Glomerular visceral epithelial cell (primary cell): ENCODE data around the gene RAB17.
A peak's percentile ranks its signal among the peaks of the same experiment; 100 is the strongest.

Source experiments
- DNase-seq: peaks from one replicate; pipeline ENCODE4 v3.0.0-alpha.2; 2016; ENCODE audit errors: extremely low spot score

The RAB17 gene

GRCh38 chr2:237577956-237578870, 12.3 kb downstream of the RAB17 start:
- no peak for DNase-seq

DNA sequence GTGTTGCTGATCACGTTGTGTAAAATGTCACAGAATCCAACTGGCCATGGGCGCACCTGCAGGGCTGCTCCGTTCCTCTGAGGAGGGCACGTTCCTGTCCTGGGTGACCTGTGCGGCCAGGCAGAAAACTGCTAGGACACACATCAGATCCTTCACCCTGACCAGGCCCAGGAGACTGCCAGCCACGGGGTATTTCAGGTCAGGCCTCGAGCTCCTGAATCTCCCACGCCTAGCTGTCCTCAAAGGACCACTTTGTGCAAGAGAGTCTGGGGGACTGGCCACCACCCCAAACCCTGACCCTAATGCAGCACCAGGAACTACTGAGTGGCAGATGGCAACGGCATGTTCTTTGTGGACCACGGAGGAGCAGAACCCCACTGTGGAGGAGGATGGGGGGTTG, 13.1 kb downstream of the RAB17 start:
- no peak for DNase-seq

DNA sequence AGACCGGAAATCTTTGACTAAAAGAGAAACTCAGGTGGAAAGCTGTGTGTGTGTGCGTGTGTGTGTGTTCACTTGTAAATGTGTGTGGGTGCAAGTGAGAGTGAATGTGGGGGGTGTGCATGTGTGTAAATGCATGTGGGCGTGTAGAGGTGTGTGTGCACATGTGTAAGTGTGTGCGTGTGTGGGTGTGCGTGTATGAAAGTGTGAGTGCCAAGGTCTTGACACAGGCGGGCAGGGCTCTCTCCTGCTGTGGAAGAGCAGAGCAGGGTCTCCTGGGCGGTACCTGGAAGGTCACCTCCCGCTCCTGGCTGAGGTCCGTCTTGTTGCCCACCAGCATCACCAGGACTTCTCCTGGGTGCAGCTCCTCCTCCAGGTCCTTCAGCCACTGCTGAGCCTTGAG, 13.6 kb downstream of the RAB17 start:
- DNase-seq, result no peak

DNA sequence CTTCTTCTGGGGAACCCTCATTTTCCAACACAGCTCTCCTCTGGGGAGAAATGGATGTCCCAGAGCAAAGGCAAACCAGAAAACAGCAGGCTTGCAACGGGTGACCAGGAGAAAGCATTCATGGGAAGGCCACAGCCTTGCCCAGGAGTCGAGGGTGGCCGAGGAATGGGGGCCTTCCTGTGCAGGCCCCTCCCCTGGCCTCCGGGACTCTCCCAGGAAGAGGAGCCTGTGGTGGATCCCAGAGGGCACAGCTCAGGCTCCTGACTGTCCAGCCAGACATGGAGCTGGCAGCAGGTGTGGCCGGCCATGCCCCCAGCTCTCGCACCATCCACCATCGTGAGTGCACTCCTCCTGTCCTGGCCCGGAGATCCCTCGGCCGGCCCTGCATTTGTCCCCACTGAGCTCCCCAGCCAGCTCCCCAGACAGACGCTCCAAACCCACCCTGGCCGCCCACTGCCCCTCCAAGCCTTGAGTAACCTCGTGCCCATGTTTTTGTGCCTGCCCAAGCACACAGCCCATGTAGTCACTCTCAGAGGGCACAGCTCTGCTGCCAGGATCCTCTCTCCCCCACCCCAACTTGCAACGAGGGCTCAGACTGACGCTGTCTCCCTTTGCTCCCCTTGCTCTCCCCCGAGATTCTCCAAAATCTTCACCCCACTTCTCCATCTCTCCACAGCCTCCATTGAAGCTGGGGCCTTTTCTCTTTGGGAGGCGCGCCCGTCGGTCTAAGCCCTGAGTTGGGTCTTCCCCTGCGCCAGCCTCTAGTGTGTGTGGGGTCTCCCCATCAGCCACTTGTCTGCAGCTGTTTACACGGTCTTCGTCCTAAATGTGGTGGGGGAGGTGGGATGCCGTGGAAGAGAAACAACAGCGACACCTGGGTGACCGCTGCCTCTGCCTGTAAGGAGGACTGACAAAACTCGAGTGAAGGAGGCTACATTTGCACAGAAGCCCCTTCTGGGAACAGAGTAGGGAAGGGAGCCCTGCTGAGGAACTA, 14.4 kb downstream of the RAB17 start:
- DNase-seq, result no peak

DNA sequence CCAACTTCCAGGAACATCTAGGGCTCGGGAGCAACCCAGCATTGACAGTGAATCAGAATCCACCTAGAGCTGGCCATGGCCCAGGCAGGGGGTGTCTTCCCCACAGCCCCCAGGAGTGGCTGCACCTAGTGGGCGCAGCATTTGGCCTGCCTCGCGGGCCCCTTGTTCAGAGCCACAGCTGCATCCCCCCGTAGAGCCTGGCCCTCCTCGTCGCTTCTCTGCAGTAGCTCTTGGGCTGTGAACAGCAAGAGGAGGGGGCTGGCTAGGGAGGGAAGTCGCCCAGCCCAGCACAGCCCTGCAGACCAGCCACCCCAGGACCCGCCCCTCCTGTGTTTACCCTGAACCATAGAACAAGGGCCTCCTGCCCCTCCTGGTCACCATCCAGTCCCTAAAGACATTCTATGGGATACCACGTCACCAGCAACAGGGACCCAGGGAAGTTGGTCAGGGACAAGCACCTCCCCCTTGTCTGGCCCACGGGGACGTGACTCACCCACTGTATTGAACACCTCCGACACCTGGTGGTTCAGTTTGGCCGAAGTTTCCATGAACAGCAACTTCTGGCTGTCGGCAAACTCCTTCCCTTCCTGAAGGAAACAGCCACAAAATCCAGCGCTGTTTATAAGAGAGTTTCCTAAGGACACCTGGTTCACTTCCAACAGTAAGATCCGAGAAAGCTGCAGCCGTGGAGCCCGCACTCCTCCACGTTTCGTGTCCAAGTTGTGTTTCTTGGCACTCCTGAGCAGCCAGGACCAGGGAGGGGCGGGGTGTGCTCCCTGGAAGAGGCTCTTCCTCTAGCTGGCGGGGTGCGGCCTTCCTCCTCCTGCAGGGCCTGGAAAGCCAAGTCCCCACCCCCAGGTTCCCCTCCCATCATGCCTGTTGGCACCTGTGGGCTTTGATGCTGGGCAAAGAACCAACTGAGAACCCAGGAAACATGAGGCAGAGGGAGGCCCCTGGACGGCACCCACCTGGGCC, 15.4 kb downstream of the RAB17 start:
- DNase-seq, result no peak

DNA sequence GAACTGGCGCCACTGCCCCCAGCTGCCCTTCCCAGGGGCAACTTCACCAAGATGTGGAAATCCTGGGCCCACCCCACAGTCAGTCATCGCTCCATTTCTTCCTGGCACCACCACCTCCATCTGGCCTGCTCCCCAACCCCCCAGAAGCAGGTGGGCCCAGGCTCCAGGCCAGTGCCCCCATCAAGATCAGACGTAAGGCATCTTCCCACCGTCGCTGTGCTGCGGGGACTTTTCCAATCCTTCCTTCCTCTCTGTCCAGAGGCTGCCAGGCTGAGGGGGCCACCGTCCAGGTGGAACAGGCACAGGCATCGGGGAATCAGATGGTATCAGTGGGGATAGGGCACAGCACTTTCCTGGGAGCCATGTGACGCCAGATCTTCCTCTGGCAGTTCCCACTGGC, 16.1 kb downstream of the RAB17 start:
- DNase-seq, result no peak

- DNase-seq, result no peak
Observed at GRCh38 chr2:237573721-237574415, 16.7 kb downstream of the RAB17 start.

DNA sequence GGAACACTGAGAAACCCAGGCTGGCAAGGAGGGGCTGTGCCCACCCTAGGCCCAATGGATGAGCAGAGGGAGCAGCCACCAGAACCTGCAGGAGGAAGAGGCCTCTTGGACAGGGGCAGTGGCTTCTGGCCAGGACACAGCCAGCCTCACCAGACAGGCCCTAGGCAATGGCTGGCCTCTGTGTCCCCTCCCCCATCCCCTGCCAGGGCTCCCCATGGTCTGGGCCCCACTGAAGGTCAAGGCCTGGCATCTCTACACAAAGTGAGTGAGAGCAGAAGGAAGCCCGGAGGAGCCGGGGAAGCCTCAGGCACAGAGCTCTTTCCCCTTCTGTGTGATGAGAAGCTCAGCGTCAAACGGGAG, 17.8 kb downstream of the RAB17 start:
- DNase-seq, result no peak

DNA sequence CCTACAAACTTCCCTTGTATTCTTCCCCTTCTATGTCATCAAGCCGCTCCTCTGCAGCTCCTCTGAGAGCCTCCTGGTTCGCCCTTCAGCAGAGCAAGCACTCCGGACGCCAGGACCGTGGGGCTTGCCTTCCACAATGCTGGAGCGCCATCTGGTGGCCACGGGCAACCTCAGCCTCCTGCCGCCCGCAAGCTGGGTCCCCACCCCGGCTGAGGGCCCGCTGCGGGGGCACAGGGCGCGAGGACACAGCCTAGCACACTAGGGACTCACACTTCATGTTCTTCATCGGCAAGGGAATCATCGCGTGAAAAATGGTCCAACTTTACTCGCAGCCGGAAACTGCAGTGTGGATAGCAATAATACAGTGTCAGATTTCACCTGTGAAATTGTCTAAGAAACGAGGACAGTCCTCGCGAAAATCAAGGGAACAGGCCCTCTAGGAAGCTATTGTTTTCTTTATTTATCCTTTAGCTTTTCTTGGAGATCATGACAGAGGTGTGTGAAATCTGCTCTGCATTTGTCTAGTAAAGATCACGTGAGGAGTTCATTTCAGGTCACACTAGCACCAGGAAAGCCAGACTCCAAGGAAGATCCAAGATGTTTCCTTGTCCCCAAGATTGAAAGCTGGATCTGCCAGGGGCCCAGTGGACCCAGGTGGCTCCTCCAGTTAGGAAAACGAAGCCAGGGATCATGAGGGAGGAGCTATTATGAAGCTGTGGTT, 18.4 kb downstream of the RAB17 start:
- DNase-seq, result peak; percentile 92

GRCh38 chr2:237571551-237571950, 19.0 kb downstream of the RAB17 start:
- no peak for DNase-seq

DNA sequence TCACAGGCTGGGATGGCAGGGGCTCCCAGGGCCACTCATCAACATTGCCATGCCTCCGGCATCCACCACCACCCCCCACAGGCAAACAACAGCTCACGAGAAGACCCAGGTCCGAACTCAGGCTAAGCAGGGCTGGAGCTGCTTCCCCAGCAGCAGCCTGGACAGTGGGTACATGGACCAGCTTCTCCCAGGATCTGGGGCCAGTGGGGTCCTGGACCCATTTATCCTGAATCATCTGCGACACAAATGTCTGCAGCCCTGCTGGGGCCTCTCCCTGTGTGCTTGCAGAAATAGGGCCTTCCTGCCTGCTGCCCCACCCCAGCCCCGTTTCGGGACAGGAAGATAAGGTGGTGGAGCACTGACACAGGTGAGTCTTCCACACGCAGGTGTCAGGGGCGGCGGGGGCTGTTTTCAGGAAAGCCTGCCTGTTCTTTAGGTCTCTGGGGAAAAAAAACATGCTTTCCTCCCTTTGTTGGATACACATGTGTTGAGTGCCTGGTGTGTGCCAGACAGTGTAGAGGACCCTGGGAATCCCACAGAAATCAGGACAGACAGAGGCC, 19.7 kb downstream of the RAB17 start:
- DNase-seq, result no peak

DNA sequence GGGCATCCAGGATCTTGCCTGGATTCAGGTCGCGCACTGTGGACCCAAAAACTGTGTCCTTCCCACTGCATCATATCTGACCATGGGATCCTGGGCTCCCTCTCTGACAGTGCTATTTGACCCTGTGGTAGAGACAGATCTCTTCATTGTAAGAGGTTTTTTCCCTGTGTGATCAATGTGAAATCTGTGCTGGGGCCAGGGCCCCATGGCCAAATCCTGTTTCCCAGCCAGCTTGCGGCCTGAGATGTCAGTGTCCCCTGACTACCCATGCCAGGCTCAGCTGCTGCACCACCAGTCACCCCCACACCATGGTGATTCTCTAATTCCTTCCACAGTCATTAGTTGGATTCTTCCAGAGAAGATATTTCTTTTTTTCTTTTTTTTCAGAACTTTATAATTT, 20.6 kb downstream of the RAB17 start:
- no peak for DNase-seq

DNA sequence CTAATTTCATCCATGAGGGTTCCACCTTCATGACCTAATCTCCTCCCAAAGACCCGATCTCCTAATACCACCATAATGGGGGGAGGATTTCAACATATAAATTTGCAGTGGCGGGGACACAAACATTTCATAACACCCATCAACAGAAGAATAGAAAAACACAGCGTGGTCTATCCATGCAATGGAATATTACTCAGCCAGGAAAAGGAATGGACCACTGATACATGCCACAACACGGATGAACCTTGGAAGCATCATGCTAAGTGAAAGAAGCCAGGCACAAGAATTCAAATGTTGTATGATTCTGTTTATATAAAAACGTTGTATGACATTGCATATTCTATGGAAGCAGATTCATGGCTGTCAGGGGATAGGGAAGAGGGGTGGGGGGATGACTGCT, 21.5 kb downstream of the RAB17 start:
- DNase-seq, result no peak

DNA sequence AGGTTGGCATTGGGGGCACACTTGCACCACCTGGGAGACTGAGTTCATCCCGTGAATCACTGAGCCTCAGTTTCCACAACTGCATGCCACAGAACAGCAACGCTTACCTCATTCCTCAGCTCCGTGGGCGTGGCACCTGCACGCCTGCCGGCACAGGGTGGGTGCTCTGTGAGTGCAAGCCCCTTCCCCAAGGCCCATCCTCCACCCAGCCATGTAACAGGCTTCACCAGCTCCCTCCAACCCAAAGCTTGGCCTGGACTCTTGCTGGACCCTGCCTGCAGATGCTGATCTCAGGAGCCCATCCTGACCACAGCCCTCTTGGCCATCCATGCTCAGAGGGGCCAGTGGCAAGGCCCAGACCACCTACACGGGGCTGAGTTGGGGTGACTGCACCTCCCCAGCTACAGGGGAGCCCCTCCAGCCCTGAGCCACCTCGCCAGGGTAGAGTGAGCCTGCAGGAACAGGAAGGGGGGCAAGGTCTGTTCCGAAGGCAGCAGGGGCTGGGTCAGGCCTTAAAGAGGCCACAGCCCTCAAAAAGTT, 22.3 kb downstream of the RAB17 start:
- no peak for DNase-seq

DNA sequence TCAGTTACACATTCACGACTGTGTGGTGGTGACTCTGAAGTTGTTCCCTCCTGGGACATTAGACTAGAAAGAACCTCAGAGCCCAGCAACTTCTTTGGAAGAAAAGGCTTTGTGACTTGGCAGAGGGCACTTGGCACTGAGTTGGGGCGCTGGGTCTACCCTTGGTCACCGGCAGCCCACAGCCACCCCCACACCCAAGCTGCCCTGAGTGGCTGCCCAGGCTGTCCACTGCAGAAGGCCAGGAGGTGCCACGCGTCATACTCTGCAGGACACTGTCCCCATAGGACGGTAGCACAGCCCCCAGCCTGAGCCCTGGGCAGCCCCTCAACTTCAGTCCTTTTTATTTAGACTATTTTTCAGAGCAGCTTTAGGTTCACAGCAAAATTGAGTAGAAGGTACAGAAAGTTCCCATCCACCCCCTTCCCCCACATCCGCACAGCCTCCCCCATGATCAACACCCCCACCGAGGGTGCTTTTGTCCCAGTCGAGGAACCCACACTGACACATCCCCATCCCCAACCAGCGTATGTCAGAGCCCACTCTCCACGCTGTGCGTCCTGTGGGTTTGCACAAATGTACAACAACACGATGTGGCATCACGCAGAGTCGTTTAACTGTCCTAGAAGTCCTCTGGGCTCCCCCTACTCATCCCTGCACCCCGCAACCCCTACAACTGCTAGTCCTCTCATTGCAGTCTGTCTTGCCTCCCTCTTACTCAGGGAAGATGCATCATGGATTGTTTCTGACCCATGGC, 23.1 kb downstream of the RAB17 start:
- no peak for DNase-seq

DNA sequence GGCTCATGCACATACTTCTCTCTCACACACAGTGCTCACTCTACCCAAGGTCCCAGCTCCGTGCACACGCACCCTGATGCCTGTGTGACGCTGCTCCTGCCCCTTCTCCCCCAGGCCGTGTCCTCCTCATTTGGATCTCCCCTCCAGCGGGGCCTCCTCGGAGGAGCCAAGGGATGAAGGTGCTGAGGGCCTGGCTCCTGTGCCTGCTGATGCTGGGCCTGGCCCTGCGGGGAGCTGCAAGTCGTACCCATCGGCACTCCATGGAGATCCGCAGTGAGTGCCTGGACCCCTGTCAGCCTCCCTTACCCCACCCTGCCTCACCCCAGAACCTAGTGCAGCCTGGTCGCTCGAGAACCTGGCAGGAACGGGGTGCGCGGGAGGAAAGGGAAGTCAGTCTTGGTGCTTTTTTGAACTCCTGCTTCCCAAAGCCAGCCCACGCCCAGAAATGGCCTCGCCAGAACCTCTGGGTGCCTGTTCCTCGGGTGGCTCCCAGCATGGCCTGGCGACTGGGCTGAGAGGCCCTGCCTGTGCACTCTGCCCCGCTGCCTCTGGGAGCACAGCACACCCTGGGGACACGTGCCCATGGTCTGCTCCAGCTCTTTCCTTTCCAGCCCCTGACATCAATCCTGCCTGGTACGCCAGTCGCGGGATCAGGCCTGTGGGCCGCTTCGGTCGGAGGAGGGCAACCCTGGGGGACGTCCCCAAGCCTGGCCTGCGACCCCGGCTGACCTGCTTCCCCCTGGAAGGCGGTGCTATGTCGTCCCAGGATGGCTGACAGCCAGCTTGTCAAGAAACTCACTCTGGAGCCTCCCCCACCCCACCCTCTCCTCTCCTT, 23.9 kb downstream of the RAB17 start, which contains the start of gene PRLH:
Gene PRLH (plus strand): TSS at position 174 of the 835 bp plus-strand sequence. CDS start 0 bp downstream, at position 174.
- no peak for DNase-seq

DNA sequence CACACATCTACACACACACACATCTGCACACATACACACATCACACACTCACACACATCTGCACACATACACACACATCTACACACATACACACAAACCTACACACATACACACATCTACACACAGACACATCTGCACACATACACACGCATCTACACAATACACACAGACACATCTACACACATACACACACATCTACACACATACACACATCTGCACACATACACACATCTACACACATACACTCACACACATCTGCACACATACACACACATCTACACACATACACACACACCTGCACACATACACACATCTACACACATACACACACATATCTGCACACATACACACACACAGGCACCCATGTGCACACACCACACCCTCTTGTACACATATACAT, 24.6 kb downstream of the RAB17 start:
- no peak for DNase-seq
